GM19455 (cell line): ENCODE measurements around the gene CPEB4.
A peak's percentile ranks its signal among the peaks of the same experiment; 100 is the strongest.

Experiments
- ATAC-seq: cut with Tn5 transposase; IDR thresholded peaks from one replicate; pipeline ENCODE4 v1.9.1; 2021; ENCODE audit not compliant: unreplicated experiment

Gene CPEB4

GRCh38 chr5:173911623-173912022, 23.5 kb downstream of the CPEB4 start:
- ATAC-seq, result no peak

DNA sequence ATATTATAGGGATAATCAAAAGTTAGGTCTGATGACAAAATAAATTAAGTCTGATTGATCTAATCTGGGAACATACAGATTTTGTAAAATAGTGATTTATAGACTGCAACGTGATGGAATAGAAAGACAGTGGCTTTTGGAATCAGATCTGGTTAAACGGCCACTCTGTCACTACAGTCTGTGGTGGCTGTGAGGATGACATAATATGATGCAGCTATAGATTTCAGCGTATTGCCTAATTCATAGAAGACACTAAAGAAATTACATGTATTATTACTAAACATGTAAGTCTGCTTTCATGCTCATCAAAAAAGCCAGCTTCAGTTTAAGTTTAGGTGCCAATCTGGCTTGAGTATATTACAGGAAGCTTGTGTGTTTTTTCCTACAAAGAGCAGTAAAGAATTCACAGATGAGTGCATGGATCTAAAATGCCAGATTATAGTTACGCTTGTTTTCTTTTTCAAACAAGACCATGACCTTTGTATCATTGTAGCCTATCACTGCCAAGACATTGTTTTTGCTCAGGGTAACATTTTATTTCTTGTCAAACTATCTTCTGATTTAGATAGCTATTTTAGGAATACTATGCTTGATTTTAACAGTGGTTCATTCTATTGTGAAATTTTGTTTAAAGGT, 25.7 kb downstream of the CPEB4 start:
- ATAC-seq, result no peak

GRCh38 chr5:173915310-173916014, 27.3 kb downstream of the CPEB4 start:
- no peak for ATAC-seq

DNA sequence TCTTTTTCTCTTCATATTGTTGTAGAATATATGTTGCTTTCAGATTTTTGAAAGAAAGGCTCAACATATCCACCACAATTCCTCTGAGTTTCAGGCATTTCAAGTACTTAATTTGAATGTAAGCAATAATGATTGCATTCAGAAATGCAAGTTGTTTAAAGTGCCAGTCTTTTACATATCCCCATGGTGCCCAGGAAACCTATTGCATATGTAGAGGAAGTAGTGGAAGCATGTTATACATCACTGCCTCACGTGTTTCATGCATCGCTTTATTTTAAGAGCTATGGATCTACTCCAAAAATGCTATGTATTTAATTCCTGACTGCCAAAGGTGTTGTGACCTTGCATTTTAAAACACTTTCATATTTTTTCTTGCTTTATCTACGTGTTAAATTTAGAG, 28.1 kb downstream of the CPEB4 start:
- no peak for ATAC-seq

DNA sequence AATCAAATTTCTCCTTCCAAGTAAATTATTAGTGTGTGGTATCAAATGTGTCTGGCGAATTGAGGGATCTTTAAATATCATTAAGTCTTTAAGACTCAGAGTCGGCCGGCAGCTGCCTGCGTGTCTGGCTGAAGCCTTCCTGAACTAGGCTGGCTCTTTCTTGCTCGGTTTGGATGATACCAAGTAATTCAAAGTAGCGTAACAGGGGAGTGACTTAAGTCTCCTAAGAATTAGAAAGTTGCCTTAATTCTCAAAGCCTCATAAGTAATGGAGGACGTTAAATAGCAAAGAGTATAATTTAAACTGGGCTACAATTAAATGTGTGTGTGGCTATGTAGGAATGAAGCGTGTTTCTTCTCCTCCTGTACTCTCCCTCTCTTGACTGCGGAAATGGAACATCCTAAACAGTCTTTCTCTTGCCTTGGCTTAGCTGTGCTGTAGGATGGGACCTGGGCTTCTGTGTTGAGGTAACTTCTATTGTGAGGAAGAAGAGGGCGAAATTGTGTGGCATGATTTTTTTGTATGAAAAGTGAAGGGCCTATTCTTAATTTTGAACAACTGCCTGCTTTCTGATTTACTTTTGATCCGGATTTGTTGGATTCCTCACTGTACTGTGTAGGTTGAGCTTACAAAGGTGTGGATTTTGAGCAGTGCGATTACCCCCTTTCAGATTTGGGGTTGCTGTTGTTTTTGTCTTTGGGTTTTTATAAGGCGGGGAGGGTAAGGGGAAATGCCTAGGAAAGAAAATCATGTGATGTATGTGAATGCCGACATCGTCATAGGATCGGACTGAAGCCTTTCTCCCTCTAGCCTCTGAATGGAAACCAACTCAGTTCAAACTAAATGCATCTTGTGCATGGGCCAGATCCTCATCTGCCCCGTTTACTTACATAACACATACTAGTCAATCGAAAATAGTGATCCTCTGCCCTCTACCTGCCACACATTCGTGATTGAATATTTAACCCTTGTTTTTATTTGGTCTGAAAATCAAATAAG, 29.9 kb downstream of the CPEB4 start:
- ATAC-seq, result peak; percentile 96

GRCh38 chr5:173919443-173919842, 31.3 kb downstream of the CPEB4 start:
- ATAC-seq, result no peak

DNA sequence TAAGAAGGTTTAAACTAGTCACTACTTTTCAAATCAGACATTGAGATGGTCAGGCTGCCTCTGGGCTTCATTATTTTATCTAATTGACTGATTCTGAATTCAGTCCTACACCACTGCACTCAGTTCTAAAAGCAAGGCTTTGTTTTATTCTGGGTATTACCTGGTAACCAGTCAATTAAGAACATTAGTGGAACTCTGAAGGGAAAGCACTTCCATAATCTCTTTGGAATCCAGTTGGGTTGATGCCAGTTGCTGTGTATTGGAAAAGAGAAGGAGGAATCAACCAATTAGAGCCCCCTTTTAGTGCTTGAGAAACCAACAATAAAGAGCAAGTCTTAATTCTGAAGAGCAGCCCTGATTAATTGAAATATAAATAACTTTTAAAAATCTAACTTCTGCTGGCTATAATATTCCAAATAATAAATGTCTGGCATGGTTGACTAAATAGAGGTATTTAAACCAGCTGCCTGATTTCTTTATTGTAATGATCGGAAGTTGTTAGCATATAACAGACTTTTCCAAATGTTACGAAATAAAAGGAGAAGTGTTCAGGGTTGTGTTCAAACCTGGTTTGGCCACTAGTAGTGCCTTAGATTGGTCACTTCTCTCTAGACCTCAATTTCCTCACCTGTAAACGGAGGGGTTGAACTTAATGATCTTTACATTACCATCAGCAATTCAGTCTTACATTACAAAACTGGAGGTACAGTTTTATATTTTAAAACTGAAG, 32.0 kb downstream of the CPEB4 start:
- no peak for ATAC-seq

DNA sequence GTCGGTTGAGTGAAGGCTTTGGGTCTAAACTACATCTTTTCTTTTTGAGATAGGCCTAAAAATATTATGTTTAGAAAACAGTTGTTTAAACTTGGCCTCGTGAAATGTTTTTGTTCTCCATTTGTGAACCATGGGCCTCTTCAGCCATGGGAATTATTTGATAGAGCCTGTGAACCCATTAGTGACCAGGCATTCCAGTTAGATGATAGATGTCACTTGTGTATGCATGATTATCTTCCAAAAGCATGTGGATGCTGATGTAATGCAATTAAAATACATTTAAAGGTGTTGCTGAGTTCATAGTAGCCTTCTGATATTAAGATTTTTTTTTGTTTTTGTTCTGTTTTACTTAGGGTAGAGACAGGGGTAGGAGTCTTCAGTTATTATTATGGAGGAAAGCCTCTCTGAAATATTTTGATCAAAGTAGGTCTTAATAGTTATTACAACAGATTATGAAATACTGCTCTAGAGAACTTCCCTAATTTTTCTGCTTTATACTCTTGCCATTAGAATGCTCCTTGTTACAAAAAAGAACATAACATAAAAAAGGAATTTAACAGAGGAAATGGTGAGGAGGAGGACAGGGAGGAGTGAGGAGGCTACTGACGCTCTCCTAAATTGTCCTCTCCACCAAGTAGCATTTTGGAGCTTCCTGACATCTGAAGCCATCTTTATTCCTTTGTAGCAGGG, 32.9 kb downstream of the CPEB4 start:
- no peak for ATAC-seq

DNA sequence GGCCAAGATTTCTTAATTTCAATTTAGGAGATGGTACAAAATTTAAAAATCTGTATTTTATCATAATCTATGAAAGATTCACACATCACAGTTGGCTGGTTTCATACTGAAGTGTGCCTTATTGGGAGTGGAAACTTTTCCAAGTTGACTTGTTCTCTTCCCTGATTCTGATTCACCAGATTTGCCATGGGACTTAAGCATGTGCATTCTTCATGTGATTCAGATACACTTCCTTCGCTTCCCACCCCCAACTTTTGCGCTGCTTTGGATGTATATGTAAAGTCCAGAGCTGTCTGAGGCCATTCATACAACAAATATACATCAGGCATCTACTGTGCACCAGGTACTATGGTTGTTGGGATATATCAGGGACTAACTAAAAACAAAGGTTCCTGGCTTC, 34.4 kb downstream of the CPEB4 start:
- ATAC-seq, result no peak

DNA sequence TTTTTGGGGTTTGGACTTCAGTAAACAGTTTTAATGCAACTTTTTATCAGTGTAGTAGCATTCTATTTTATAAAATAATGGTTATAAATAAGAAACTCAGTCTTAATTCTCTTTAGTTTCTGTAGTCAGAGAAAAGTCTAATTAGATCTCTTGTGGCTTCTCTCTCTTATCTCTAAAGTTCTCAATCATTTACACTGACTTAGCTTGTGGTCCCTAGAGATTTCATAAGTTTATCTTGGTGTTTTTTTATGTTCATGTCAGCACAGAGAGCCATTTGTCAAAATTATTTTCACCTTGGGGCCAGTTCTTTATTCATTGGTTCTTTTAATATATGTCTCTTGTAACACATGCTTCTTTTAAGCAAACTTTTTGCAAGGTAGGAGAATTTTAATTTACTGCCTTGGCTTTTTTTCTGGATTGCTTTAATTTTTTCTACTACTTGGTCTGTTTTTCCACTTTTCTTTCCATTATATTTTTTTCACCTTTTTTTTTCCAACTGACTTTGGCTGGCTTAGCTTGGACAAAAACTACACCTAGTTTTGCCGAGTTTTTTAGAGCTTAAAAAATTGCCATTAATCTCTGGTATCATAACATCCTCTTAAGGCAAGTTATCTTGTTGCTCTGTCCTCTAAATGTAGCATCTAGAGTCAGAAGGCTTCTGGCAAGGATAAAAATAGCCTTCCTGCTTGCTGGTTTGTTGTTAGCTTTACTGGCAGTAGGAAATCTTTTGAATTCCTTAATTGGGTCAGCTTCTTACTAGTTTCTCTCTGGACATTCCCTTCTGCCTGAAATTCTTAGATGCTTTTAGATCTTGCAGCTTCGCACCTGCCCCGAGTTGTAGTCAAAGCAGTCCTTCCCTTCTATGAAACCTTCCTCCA, 35.3 kb downstream of the CPEB4 start:
- no peak for ATAC-seq

GRCh38 chr5:173924899-173925298, 36.8 kb downstream of the CPEB4 start:
- ATAC-seq, result no peak

DNA sequence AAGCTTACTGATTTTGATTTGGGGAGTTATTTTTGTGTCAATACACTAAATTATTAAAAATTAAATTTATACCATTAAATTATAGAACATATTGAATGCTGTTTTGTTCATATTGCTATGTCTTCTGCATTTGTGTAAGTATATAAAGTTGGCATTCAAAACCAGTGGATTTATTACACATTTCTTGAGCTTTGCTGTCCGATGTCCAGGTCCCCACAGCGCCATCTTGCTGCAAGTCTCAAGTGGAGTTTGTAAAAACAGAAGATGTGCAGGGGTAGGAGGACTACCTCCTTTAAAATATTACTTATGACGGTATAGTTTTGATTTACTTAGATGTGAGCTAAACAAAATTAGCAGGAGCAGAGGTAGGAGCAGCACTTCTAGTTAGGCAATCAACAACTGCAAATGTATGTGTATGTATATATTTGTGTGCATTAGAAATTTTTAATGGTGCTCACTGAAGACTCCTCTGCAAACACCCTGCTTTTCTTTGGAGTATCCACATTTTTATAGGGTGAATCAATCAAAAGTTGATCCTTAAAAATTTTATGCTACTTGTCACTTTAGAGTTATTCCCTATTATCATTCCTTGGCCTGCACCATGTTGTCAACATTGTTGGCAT, 37.4 kb downstream of the CPEB4 start:
- no peak for ATAC-seq

GRCh38 chr5:173926359-173926758, 38.2 kb downstream of the CPEB4 start:
- no peak for ATAC-seq

DNA sequence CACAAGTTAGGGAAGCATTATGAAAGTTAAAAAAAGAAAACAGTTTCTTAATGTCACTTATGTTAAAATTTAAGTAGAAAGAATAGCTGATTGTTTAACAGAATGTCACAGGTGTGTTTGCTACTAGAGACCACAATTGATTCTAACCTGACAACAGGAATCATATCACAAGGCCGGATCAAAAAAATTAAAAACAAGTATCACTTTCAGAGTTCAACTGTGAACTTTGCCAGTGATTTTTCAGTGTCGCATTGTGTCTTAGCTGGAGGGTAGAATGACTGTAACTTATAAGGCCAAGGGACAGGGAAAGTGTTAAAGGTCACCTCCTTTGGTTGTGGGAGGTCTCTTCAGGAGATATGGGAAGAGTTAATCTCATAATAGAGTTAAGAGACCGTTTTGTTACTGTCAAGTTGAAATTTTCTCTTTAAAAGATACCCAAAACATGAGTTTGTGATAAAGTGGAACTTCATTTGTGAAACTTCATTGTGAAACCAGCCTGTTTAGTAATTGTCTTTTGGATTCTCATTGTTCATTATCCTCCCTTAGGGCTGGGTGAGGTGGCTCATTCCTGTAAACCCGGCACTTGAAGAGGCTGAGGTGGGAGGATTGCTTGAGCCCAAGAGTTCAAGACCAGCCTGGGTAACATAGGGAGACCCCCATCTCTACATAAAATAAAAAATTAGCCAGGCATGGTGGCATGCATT, 40.9 kb downstream of the CPEB4 start:
- ATAC-seq, result no peak

- ATAC-seq, result no peak
These were observed 44.6 kb downstream of the CPEB4 start for GRCh38 chr5:173932695-173933139.

DNA sequence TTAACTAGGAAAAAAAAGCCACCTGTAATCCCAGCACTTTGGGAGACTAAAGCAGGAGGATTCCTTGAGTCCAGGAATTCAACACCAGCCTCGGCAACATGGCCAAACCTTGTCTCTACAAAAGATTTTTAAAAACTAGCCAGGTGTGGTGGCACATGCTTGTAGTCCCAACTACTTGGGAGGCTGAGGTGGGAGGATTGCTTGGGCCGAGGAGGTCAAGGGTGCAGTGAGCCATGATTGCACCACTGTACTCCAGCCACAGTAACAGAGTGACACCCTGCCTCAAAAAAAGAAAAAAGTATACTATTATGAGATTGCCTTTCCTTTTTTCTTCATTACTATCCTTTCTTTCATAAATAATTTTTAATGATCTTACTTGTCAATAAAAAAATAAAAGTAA, 45.8 kb downstream of the CPEB4 start:
- ATAC-seq, result no peak

GRCh38 chr5:173935396-173935795, 47.2 kb downstream of the CPEB4 start:
- no peak for ATAC-seq

- ATAC-seq, result no peak
These were observed 52.1 kb downstream of the CPEB4 start for GRCh38 chr5:173940269-173940668.
